SK-N-SH treated with all-trans-retinoic acid at 6 μM for 48 hours (cell line): Measurements from ENCODE around the gene ZNF681.
"Not testable (repeated sequence)": the region's sequence is repeated elsewhere in the genome, so short reads cannot be mapped to it uniquely, and the experiment has no call there.

Experiments
- ATAC-seq: fragments of 200-7000 bp; cut with Tn5 transposase; 3 replicates; pipeline ENCODE4 v1.9.1; 2020; ENCODE audit warnings: mild to moderate bottlenecking, moderate library complexity
- ARNTL ChIP-seq: fragments of 450-650 bp; formaldehyde crosslinking; IDR thresholded peaks from 2 replicates; pipeline ENCODE4 v1.5.0; 2020; ENCODE audit warnings: low read depth, mild to moderate bottlenecking, moderate library complexity, borderline replicate concordance
- BACH2 ChIP-seq: fragments of 250-450 bp; sonication (Bioruptor Pico); IDR thresholded peaks from 2 replicates; pipeline ENCODE4 v1.9.0; 2021; ENCODE audit warnings: mild to moderate bottlenecking, borderline replicate concordance
- CSDC2 ChIP-seq: fragments of 250-450 bp; sonication (Bioruptor Pico); IDR thresholded peaks from 2 replicates; pipeline ENCODE4 v1.5.0; 2020; ENCODE audit warnings: mild to moderate bottlenecking, moderate library complexity
- CSRNP3 ChIP-seq: fragments of 250-450 bp; sonication (Bioruptor Pico); IDR thresholded peaks from 2 replicates; pipeline ENCODE4 v1.5.1; 2021; ENCODE audit warnings: mild to moderate bottlenecking, moderate library complexity
- ESRRG ChIP-seq: fragments of 250-450 bp; sonication (Bioruptor Pico); IDR thresholded peaks from 2 replicates; pipeline ENCODE4 v1.6.1; 2021; ENCODE audit warnings: mild to moderate bottlenecking
- GLIS3 ChIP-seq: fragments of 250-450 bp; sonication (Bioruptor Pico); IDR thresholded peaks from 2 replicates; pipeline ENCODE4 v1.5.0; 2020; ENCODE audit warnings: mild to moderate bottlenecking, moderate library complexity
- ISL1 ChIP-seq: fragments of 250-450 bp; sonication (Bioruptor Pico); IDR thresholded peaks from 2 replicates; pipeline ENCODE4 v2.1.2; 2022; ENCODE audit warnings: mild to moderate bottlenecking, moderate library complexity
- OSR1 ChIP-seq: fragments of 250-450 bp; sonication (Bioruptor Pico); IDR thresholded peaks from 2 replicates; pipeline ENCODE4 v1.8.0; 2022; ENCODE audit warnings: moderate library complexity, mild to moderate bottlenecking, inconsistent platforms
- PATZ1 ChIP-seq: fragments of 250-450 bp; sonication (Bioruptor Pico); IDR thresholded peaks from 2 replicates; pipeline ENCODE4 v1.8.0; 2020; ENCODE audit warnings: mild to moderate bottlenecking, moderate library complexity, borderline replicate concordance
- POU6F1 ChIP-seq: fragments of 250-450 bp; sonication (Bioruptor Pico); IDR thresholded peaks from 2 replicates; pipeline ENCODE4 v1.8.0; 2021; ENCODE audit warnings: low read depth, mild to moderate bottlenecking, moderate library complexity, borderline replicate concordance
- PPARA ChIP-seq: fragments of 250-450 bp; sonication (Bioruptor Pico); IDR thresholded peaks from 2 replicates; pipeline ENCODE4 v1.5.0; 2020; ENCODE audit warnings: mild to moderate bottlenecking, borderline replicate concordance
- RARB ChIP-seq: fragments of 250-450 bp; sonication (Bioruptor Pico); IDR thresholded peaks from 2 replicates; pipeline ENCODE4 v1.8.0; 2021; ENCODE audit warnings: mild to moderate bottlenecking, moderate library complexity
- SNAI2 ChIP-seq: fragments of 250-450 bp; sonication (Bioruptor Pico); IDR thresholded peaks from 2 replicates; pipeline ENCODE4 v1.5.0; 2020; ENCODE audit warnings: mild to moderate bottlenecking, moderate library complexity
- TCF4 ChIP-seq: fragments of 250-450 bp; sonication (Bioruptor Pico); IDR thresholded peaks from 2 replicates; pipeline ENCODE4 v1.8.0; 2021; ENCODE audit warnings: mild to moderate bottlenecking, moderate library complexity, borderline replicate concordance
- TOX ChIP-seq: fragments of 250-450 bp; sonication (Bioruptor Pico); IDR thresholded peaks from 2 replicates; pipeline ENCODE4 v1.8.0; 2021; ENCODE audit warnings: mild to moderate bottlenecking, moderate library complexity, borderline replicate concordance
- TSHZ2 ChIP-seq: fragments of 250-450 bp; sonication (Bioruptor Pico); IDR thresholded peaks from 2 replicates; pipeline ENCODE4 v1.5.0; 2020; ENCODE audit warnings: mild to moderate bottlenecking, moderate library complexity
- ZC3H10 ChIP-seq: fragments of 250-450 bp; sonication (Bioruptor Pico); IDR thresholded peaks from 2 replicates; pipeline ENCODE4 v1.5.1; 2021; ENCODE audit warnings: mild to moderate bottlenecking, moderate library complexity
- ZFP3 ChIP-seq: fragments of 250-450 bp; sonication (Bioruptor Pico); IDR thresholded peaks from 2 replicates; pipeline ENCODE4 v1.5.0; 2020; ENCODE audit warnings: mild to moderate bottlenecking, moderate library complexity
- ZFP30 ChIP-seq: fragments of 450-650 bp; formaldehyde crosslinking; IDR thresholded peaks from 2 replicates; pipeline ENCODE4 v1.5.0; 2022; ENCODE audit warnings: mild to moderate bottlenecking, moderate library complexity
- ZNF565 ChIP-seq: fragments of 450-650 bp; formaldehyde crosslinking; conservative IDR thresholded peaks from 2 replicates; pipeline ENCODE4 v1.5.0; 2020; ENCODE audit warnings: low read depth, mild to moderate bottlenecking, moderate library complexity
- ZNF70 ChIP-seq: fragments of 450-650 bp; formaldehyde crosslinking; IDR thresholded peaks from 2 replicates; pipeline ENCODE4 v1.5.0; 2020; ENCODE audit warnings: mild to moderate bottlenecking, moderate library complexity
- ZNF8 ChIP-seq: fragments of 450-650 bp; formaldehyde crosslinking; IDR thresholded peaks from 2 replicates; pipeline ENCODE4 v1.5.0; 2020; ENCODE audit warnings: mild to moderate bottlenecking, moderate library complexity

The ZNF681 gene

GRCh38 chr19:23699521-23699860 is 59.2 kb downstream of the ZNF681 start:
- ATAC-seq: no peak
- TF ChIP-seq OSR1 (no peak), POU6F1 (no peak), TSHZ2 (CRISPR knock-in tag) (no peak), TCF4 (CRISPR knock-in tag) (no peak), CSDC2 (CRISPR knock-in tag) (no peak), PATZ1 (no peak), ZFP30 (CRISPR knock-in tag) (no peak), ESRRG (CRISPR knock-in tag) (no peak), ZNF70 (CRISPR knock-in tag) (no peak), GLIS3 (CRISPR knock-in tag) (no peak), PPARA (no peak), CSRNP3 (no peak), BACH2 (CRISPR knock-in tag) (no peak), ZFP3 (no peak), TOX (CRISPR knock-in tag) (no peak), ZNF565 (no peak), SNAI2 (CRISPR knock-in tag) (no peak)

GRCh38 chr19:23698711-23699520 is 59.8 kb downstream of the ZNF681 start:
- TF ChIP-seq POU6F1 (no peak), ESRRG (CRISPR knock-in tag) (no peak), ZNF70 (CRISPR knock-in tag) (no peak), PPARA (no peak), TOX (CRISPR knock-in tag) (no peak), CSRNP3 (no peak), ZC3H10 (CRISPR knock-in tag) (no peak), TSHZ2 (CRISPR knock-in tag) (no peak), CSDC2 (CRISPR knock-in tag) (no peak), ZNF8 (CRISPR knock-in tag) (no peak), ARNTL (CRISPR knock-in tag) (no peak), GLIS3 (CRISPR knock-in tag) (no peak), TCF4 (CRISPR knock-in tag) (no peak), BACH2 (CRISPR knock-in tag) (no peak), ISL1 (CRISPR knock-in tag) (no peak), RARB (CRISPR knock-in tag) (no peak), ZFP3 (no peak)
- TF ChIP-seq, all 23 proteins: peak for 0
- peak; percentile 49; the same call in 1 of the 3 replicates for ATAC-seq

GRCh38 chr19:23692937-23693336 is 65.8 kb downstream of the ZNF681 start:
- not testable (repeated sequence) for ATAC-seq
